CD14-positive monocyte (primary cell): ENCODE data around the gene LEO1. TPM values are rescaled to one million over a fixed set of nuclear protein-coding genes. Genes with fewer than 3 reads are reported as not detected.

Source experiments
- DNase-seq, 3 donors: peaks; one replicate each; pipeline ENCODE4 v3.0.0-alpha.2; 2011 to 2022
- H2AFZ ChIP-seq: 2 replicates; pipeline ENCODE4 v1.6.0; 2012; ENCODE audit warnings: mild to moderate bottlenecking, low read depth, low read length, inconsistent platforms; ENCODE audit not compliant: insufficient read depth, poor library complexity, severe bottlenecking
- H3K27ac ChIP-seq, 2 donors: 1 replicate in 1 of 2; 2 replicates in 1 of 2; pipeline ENCODE4 v1.5.1; 2012 to 2013; ENCODE audit warnings: low read length in 2 of 2, control low read depth in 1 of 2, inconsistent platforms in 1 of 2, low read depth in 1 of 2, mild to moderate bottlenecking in 1 of 2
- H3K27me3 ChIP-seq, 2 donors: one replicate each; pipeline versions ENCODE4 v1.6.0 to v1.6.1; 2011 to 2013; ENCODE audit warnings: low read length in 2 of 2; ENCODE audit not compliant: control insufficient read depth in 2 of 2, insufficient read depth in 2 of 2
- H3K36me3 ChIP-seq, 2 donors: replicated peaks in 1 of 2; 1 replicate in 1 of 2; 2 replicates in 1 of 2; pipeline versions ENCODE4 v1.5.1 to v1.6.1; 2012 to 2013; ENCODE audit warnings: low read length in 2 of 2, control low read depth in 1 of 2, inconsistent platforms in 1 of 2, mild to moderate bottlenecking in 1 of 2; ENCODE audit not compliant: insufficient read depth in 2 of 2, control insufficient read depth in 1 of 2
- H3K4me1 ChIP-seq, 2 donors: 1 replicate in 1 of 2; 2 replicates in 1 of 2; pipeline versions ENCODE4 v1.5.1 to v1.6.1; 2012 to 2013; ENCODE audit warnings: low read length in 2 of 2, control low read depth in 1 of 2, inconsistent platforms in 1 of 2, mild to moderate bottlenecking in 1 of 2, moderate library complexity in 1 of 2; ENCODE audit not compliant: insufficient read depth in 2 of 2, control insufficient read depth in 1 of 2
- H3K4me2 ChIP-seq: replicated peaks from 2 replicates; pipeline ENCODE3; 2012; ENCODE audit warnings: low read length, moderate library complexity, mild to moderate bottlenecking; ENCODE audit not compliant: poor library complexity, severe bottlenecking; ENCODE audit errors: extremely low read depth
- H3K4me3 ChIP-seq, 3 experiments: fragments of 200-600 bp in 1 of 3; sonication (generic) in 1 of 3; replicated peaks in 1 of 3; 1 replicate in 2 of 3; 2 replicates in 1 of 3; pipeline ENCODE4 v1.5.1; 2011 to 2013; ENCODE audit warnings: low read length in 3 of 3, mild to moderate bottlenecking in 3 of 3, control low read depth in 2 of 3, low read depth in 2 of 3, inconsistent platforms in 1 of 3, moderate library complexity in 1 of 3
- H3K79me2 ChIP-seq: 2 replicates; pipeline ENCODE4 v1.6.0; 2012; ENCODE audit warnings: mild to moderate bottlenecking, control low read depth, inconsistent platforms, low read length, moderate library complexity; ENCODE audit not compliant: insufficient read depth
- H3K9ac ChIP-seq: 2 replicates; pipeline ENCODE4 v1.6.0; 2017; ENCODE audit warnings: low read length, mild to moderate bottlenecking; ENCODE audit not compliant: insufficient read depth, poor library complexity, severe bottlenecking
- H3K9me3 ChIP-seq, 2 donors: replicated peaks in 1 of 2; 1 replicate in 1 of 2; 2 replicates in 1 of 2; pipeline versions ENCODE4 v1.5.1 to v1.6.1; 2012 to 2013; ENCODE audit warnings: low read length in 2 of 2, control low read depth in 1 of 2; ENCODE audit not compliant: control insufficient read depth in 1 of 2, insufficient read depth in 1 of 2
- H4K20me1 ChIP-seq: 2 replicates; pipeline ENCODE4 v1.6.0; 2012; ENCODE audit warnings: mild to moderate bottlenecking, low read length, control low read depth, moderate library complexity; ENCODE audit not compliant: insufficient read depth
- H3K27ac Mint-ChIP-seq, 7 donors: one replicate each; pipeline ENCODE4 v1.8.0; 2020; ENCODE audit warnings: mild to moderate bottlenecking in 7 of 7, mixed read lengths in 7 of 7, moderate library complexity in 6 of 7, inconsistent platforms in 2 of 7
- H3K27me3 Mint-ChIP-seq, 3 donors: one replicate each; pipeline ENCODE4 v1.8.0; 2021 to 2022; ENCODE audit warnings: low read depth in 3 of 3, mild to moderate bottlenecking in 3 of 3, mixed read lengths in 3 of 3, moderate library complexity in 3 of 3, inconsistent platforms in 1 of 3
- H3K36me3 Mint-ChIP-seq, 2 donors: one replicate each; pipeline ENCODE4 v1.8.0; 2020; ENCODE audit warnings: mixed read lengths in 2 of 2, inconsistent platforms in 1 of 2, mild to moderate bottlenecking in 1 of 2
- H3K4me1 Mint-ChIP-seq: one replicate; pipeline ENCODE4 v1.8.0; 2020; ENCODE audit warnings: mild to moderate bottlenecking, mixed read lengths
- H3K4me3 Mint-ChIP-seq, 2 donors: one replicate each; pipeline ENCODE4 v1.8.0; 2020; ENCODE audit warnings: mild to moderate bottlenecking in 2 of 2, mixed read lengths in 2 of 2, moderate library complexity in 1 of 2
- H3K9me3 Mint-ChIP-seq, 7 donors: one replicate each; pipeline ENCODE4 v1.8.0; 2020 to 2022; ENCODE audit warnings: mixed read lengths in 7 of 7, mild to moderate bottlenecking in 6 of 7, moderate library complexity in 6 of 7, inconsistent platforms in 2 of 7
- WGBS: methylation state at CpG from one replicate; pipeline ENCODE4 v1.1.5; 2013; ENCODE audit warnings: missing lambda C conversion rate; ENCODE audit not compliant: insufficient coverage; 5-methylcytosine and 5-hydroxymethylcytosine counted together
- intact Hi-C, 2 donors: fragments of 100-400 bp; cut with micrococcal nuclease; formaldehyde crosslinking; loops; one replicate each; pipeline versions ENCODE4 v1.15.0 to v1.15.1; 2023
- polyA plus RNA-seq, 3 donors: library from polyadenylated mRNA; depleted of rRNA in 1 of 3; unstranded in 2 of 3; stranded (reverse) in 1 of 3; fragments of 300-500 nt in 2 of 3; fragments of >200 nt in 1 of 3; fragmentation: Illumina TruSeq in 2 of 3; gene quantifications; 1 replicate in 2 of 3; 2 replicates in 1 of 3; pipeline ENCODE4 v1.2.3, GENCODE V29; 2012 to 2021
- TF ChIP-seq, protein P1 (sequence below): fragments of 200-600 bp; IDR thresholded peaks from one replicate; pipeline ENCODE4 v1.8.0; 2022; ENCODE audit warnings: antibody characterized with exemption, mild to moderate bottlenecking

The LEO1 gene
- polyA plus RNA-seq, 3 donors: 1.4 to 9.3 (median 4.7) TPM

DNA sequence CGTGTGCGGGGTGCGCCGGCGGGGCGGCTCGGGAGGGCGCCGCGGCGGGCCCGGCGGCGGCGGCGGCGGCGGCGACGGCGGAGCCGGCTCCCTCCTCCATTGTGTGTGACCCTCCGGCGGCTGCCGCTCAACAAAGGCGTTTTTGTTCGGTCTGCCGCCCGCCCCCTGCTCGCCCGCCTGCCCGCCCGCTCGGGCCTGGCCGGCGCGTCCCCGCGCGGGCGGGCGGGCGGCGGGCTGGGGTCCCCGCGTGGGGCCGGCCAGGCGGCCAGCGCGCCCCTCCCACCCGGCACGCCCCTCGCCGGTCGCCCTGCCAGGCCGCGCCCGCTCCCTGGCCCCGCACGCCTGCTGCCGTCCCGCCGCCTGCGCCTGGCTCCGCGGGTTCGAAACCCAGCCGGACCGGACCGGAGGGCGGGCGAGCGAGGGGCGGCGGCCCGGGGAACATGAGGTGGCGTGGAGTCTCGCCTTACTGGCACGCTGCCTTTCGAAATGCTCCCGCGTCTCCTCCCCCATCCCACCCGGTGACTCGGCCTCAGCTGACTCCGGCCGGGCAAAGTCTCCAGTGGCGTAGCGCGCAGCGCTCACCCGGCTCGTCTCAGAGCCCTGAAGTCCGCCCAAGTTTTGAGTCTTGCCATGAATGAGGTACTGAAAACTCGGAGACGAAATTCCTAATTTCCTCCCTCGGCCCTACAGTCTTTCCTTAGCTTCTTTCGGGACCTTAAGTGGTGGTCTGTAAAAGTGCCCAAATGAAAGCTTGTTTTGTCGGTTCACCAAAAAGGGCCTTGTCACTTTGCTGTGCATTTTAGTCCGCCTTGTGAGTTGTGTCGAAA is 48.0 kb upstream of the LEO1 start:
- peaks cover 1 to 5% (median 4%) of the 10 kb centered on the region in 3 donors for H3K27me3 Mint-ChIP-seq
- Histone ChIP-seq H3K9me3 (no peaks in the 10 kb centered on the region), H2AFZ (peak overlapping the region; percentile 1), H3K36me3 (no peaks in the 10 kb centered on the region), H3K27ac (peak overlapping the region; percentile 76 to 97), H3K27me3 (no peaks in the 10 kb centered on the region), H4K20me1 (peaks cover 48% of the 10 kb centered on the region), H3K4me1 (peaks cover 37 to 57% of the 10 kb centered on the region in 2 donors), H3K79me2 (peaks cover 50% of the 10 kb centered on the region), H3K4me2 (peak overlapping the region; percentile 75), H3K4me3 (peak overlapping the region; percentile 53 to 98 (median 79)), H3K9ac (peak overlapping the region; percentile 86)
- peak overlapping the region; percentile 92 to 94 for H3K4me3 Mint-ChIP-seq
- TF ChIP-seq, protein P1, sequence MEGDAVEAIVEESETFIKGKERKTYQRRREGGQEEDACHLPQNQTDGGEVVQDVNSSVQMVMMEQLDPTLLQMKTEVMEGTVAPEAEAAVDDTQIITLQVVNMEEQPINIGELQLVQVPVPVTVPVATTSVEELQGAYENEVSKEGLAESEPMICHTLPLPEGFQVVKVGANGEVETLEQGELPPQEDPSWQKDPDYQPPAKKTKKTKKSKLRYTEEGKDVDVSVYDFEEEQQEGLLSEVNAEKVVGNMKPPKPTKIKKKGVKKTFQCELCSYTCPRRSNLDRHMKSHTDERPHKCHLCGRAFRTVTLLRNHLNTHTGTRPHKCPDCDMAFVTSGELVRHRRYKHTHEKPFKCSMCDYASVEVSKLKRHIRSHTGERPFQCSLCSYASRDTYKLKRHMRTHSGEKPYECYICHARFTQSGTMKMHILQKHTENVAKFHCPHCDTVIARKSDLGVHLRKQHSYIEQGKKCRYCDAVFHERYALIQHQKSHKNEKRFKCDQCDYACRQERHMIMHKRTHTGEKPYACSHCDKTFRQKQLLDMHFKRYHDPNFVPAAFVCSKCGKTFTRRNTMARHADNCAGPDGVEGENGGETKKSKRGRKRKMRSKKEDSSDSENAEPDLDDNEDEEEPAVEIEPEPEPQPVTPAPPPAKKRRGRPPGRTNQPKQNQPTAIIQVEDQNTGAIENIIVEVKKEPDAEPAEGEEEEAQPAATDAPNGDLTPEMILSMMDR: no peak
- DNase-seq: peak; percentile 93 to 96 (median 96)
- H3K27ac Mint-ChIP-seq: peak overlapping the region; percentile 96 to 100 (median 99)
- H3K36me3 Mint-ChIP-seq: peaks cover 1 to 8% of the 10 kb centered on the region in 2 donors
- intact Hi-C loops: loop anchor here in 1 of 2 donors (10.0 kb wide), 1 partner anchor 395 kb away; the partner anchor contains the start of gene DMXL2
- peaks cover 48% of the 10 kb centered on the region for H3K4me1 Mint-ChIP-seq
- H3K9me3 Mint-ChIP-seq: peaks cover 0 to 2% (median 0%) of the 10 kb centered on the region in 7 donors
- WGBS: under 1% methylated on average over 85 of the region's 100 CpGs

DNA sequence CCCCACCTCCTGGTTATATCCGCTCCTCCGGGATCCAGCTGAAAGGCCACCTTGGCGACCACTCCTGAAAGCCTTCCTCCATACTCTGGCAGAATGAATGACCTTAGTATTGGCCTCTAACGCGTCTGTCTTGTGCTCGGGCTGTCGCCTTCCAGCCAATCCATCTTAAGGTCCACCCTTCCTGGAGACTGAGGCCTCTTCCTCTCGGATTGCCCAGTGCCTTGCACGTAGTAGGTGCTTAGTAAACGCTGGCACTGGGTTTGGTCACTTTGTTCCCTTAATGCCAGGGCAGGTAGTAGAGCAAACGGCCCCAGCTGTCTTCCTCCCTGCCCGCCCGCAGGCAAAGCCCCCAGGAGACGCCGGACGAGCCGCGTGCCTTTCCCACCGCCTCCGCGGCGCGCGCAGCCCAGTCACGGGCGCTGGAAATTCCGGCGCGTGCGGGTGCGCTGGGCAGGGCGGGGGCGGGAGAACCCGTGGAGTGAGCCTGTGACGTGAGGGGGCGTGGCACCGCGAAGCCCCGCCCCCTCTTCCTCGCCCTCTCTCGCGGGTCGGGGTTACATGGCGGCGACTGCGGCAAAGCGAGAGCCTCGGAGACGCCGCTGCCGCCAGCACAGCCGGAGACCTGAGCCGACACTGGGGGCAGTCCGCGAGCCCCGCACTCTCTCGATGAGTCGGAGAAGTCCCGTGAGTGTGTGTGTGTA is 47.3 kb upstream of the LEO1 start, which contains the start of gene MAPK6:
MAPK6 (plus strand) TSS at position 527 of the 701 bp plus-strand sequence. CDS start 27,242 bp downstream, outside the sequence.
- Histone ChIP-seq H3K9ac (peak within 1 kb of the TSS; percentile 86), H3K27ac (peak within 1 kb of the TSS; percentile 76 to 97), H3K4me2 (peak within 1 kb of the TSS; percentile 75), H2AFZ (peak within 1 kb of the TSS; percentile 67), H3K4me3 (peak within 1 kb of the TSS; percentile 53 to 98 (median 79)), H3K79me2 (peaks cover 42% of the 10 kb centered on the region), H4K20me1 (peaks cover 40% of the 10 kb centered on the region), H3K9me3 (no peaks in the 10 kb centered on the region), H3K36me3 (no peaks in the 10 kb centered on the region), H3K27me3 (no peaks in the 10 kb centered on the region), H3K4me1 (peaks cover 45 to 64% of the 10 kb centered on the region in 2 donors)
- TF ChIP-seq, protein P1: no peak
- Mint-ChIP-seq H3K9me3 (peaks cover 0 to 2% (median 0%) of the 10 kb centered on the region in 7 donors), H3K27me3 (peaks cover 1 to 8% (median 4%) of the 10 kb centered on the region in 3 donors), H3K4me1 (peaks cover 56% of the 10 kb centered on the region), H3K27ac (peak within 1 kb of the TSS; percentile 96 to 100 (median 99)), H3K36me3 (peaks cover 1 to 7% of the 10 kb centered on the region in 2 donors), H3K4me3 (peak within 1 kb of the TSS; percentile 92 to 94)
- intact Hi-C loops: loop anchor here in 1 of 2 donors (10.0 kb wide), 1 partner anchor 394 kb away; the partner anchor contains the start of gene DMXL2
- peak; percentile 95 to 98 (median 97) for DNase-seq
- WGBS: 6% methylated on average over 54 of the region's 59 CpGs
